ENCODE measurements around the gene SCG3.
A peak's percentile ranks its signal among the peaks of the same experiment; 100 is the strongest.

Gene SCG3

DNA sequence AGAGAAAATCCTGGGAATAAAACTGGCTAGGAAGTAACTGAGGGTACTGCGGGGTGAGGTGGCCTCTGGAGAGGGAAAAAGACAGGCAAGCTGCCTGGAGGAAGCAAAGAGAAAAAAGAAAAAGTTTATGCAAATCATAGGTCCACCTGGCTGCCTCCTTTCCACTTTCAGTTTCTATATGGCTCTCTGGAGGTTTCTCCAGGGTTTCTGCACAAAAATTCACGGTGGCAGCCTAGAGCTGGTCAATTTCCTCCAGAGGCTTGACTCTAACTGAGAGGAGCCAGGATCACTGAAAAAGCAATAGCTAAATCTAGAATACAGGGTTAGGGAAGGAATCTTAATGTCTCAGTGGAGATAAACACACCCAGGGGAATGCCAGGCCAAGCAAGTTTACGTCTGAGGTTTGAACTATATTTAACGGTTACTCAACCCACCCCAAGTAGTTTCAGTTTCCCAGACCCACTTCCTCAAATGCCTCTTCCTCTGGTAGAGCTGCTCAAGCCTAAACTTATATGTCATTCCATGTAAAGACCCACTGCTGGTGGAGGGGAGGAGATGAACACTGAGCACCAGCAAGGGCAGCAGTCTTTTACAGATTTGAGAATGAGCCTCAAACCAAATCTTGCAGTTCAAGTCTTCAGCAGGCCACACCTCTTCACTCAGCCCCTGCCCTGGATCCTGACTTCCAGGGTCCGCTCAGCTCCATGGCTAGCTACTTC lies 50.4 kb downstream of the SCG3 start:
- no peak for DNase-seq

DNA sequence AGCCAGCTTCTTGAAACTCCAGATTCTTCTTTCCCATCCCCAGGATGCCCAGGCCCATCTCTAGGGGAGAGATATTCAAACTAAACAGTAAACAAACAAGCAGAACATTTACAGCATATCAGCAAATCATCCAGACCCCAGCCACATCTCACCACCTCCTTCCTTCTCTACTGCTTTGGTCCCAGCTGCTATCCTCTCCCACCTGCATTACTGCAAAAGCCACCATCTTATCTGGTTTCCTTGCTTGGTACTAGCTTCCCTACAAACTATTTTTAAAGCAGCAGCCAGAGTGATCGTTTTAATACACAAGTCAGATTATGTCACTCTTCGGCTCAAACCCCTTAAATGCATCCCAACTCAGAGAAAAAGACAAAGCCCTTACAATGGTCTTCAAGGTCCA lies 51.3 kb downstream of the SCG3 start:
- no peak for DNase-seq

DNA sequence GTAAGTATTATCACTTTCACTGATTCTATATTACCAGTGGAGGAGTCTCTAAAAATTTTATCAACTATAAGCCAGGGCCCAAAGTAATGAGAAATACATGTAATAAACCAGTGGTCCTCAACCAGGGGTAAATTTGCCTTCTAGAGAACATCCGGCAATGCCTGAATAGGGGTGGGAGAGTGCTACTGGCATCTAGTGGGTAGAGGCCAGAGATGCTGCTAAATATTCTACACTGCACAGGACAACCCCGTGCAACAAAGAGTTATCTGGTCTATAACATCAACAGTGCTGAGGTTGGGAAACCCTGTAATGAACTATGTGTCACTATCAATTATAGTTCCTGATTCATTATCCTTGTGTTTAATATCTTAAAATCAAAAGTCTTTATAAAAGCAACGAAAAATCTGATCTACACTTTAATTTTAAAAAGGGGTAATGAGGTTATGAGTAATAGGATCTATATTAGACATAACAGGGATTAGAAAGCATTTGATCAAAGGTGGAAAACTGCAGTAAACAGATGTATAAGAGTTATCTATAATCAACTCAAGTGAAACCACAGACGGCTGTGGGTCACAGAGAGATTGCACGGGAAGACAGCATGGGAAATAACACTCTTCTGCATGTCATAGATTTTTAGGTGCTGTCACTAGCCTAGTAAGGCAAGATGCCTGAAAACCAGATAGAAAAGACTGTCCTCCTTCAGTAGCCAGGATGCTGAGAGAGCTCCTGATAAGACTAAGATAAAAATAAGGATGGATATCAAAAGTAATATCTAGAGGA lies 54.1 kb downstream of the SCG3 start:
- no peak for DNase-seq

DNA sequence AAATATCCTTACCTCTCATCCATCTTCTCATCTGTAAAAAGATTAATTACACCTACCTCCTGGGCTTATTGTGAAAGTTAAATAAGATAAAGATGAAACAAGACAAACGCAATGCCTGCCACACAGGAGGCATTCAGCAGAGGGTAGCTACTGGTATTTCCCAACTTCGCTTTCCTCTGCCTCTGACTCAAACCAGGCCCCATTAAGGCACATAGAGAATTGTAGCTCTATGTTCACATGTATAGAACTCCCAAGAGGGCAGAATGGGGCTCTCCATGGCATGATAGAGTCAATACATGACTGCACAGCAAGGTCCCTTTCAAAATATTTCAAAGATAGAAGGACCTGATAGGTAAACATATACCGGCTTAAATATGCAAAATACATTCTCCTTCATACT lies 54.8 kb downstream of the SCG3 start:
- no peak for DNase-seq

DNA sequence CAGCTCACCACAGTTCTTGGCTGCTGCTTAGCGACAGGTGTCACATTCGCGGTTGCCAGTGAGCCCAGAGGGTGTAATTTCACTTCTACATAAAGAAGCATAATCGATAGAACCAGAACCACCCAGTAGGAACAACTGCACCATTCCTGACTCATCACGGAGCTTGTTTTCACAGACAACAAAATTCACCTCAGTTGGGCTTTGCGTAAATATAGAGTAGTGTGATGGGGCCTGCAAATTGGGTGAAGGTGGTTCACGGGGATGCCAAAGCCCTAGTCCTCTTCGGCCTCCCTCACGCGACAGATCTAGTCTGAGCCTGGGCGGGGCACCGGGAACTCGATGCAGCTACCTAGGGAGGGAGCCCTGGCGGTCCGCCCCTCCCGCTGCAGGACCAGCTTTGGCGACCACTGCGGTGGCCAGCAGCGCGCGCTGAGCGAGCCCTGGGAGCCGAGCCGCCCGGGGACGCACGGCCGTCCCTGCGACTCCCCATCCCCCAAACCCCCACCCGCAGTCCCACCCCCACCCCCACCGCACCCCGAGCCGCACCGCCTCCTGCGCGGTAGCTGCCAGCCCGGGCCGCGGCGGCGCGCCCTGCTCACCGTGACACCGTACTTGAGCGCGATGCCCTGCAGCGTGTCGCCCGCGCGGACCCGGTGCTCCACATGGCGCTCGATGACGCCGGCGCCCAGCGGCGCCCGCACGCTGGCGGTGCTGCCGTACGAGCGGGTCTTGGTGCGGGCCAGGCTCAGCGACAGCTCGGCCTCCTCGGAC lies 55.6 kb downstream of the SCG3 start:
- DNase-seq = peak; percentile 22

DNA sequence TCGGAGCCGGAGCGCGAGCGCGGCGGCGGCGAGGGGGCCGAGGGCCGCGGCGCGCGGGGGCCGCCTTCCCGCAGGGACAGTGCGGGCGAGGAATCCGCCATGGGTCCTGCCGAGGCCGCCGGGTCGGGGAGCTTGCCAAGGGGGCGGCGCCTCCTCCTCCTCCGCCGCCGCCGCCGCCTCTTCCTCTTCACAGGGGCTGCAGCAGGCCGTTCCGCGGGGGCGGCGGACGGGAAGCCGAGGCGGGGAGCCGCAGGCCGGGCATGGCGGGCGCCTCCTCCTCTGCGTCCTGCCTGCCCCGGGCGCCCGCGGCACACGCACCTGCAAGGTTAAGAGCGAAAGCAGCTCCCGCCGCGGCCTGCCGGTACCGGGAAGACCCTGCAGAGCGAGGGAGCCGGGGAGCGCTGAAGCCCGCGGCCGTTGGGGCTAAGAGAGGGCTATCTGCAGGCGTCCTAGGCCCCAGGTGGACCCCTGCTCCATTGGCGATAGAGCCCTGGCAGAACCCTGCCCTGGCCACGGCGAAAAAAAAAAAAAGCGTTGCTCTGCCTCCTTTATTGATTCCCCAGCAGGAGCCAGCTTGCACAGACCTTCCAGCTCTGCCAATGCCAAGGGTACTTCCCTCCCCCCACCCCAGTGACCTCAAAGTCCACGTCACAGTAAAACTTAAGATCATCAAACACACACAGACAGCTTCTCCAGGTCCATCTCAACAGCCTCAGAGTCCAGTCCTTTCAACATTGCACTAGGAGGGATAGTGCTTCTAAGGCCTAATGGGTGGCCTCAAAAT lies 56.4 kb downstream of the SCG3 start, which contains the start of gene LYSMD2:
Gene LYSMD2, minus strand, starts transcription at position 134 of the 784 bp plus-strand sequence. Its CDS starts 33 bp downstream, at position 101.
- DNase-seq = peak; percentile 26

DNA sequence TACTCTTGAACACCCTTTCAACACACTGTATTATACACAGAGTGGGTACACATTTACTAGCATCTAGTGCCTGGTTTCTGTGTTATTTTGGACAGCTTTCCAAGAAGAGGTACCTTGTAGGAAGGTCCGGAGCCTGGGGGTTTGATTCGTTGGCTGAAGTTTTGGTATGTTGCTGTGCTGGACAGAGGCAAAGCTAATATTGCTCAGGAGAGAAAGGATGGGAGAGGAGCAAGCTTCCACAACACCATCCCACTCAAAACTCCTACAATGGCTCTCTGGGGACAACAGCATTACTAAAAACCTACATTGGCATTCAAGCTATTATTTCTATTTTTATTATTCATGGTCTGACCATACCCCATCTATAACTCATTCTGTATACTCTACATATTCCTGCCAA lies 57.2 kb downstream of the SCG3 start:
- no peak for DNase-seq

DNA sequence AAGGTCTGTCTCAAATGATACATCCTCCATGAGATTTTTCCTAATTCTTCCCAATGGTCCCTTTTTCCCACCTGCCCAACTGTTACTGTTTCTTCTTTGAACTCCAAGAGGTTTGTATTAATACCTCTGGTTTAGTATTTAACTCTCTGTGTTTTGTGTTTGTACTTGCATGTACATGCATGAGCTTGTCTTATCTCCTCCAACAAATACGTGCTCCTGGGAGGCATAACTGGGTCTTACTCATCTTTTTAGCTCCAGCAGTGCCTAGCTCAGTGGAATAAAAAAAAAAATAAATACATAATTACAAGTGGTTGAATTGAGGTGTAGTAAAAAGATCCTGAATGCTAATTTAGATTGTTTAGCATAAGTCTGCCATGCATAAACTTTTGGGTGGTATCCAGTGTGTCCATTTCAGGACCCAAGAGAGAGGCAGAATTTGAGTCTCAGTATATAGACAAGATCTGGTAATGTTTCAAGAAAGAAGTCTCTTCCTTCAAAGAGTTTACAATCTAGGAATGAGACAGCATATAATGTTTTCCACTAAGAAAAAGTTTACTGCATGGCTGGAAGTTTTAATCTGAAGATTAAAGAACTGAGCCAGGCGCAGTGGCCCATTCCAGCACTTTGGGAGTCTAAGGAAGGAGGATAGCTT lies 57.9 kb downstream of the SCG3 start:
- DNase-seq = no peak

DNA sequence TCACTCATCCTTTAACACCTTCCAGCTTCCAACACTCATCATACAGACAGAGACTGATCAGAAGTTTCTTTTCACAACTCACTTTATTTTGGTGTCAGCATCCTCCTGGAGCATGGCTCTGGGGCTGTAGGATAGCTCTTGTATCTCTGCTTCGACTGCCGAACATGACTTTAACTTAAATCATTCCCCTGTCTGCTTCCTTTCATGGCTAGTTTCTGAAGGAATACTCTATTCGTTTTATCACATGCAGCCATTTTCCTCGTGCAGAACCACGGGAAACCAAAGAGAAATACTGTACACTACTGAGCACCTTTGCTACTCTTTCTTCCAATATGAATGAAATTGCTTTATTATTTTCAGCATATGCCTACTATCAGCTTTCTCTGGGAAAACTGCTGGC lies 68.0 kb downstream of the SCG3 start:
- DNase-seq = no peak

DNA sequence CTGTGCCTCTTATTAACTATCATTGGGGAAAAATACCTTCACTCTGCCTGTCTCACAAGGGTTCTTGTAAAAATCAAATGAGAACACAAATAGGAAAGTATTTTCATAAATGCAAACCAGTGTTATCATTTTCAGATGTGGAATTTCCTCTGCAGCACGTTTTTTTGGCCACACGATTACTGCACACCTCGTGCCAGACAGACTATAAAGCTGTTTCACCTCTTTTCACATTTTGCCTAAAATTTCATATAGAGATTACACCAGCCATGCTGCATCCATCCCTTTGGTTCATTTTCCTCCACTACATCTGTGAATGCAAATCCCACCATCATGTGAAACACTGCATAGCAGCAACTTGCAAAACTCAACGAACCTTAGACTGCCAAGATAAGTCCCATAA lies 68.9 kb downstream of the SCG3 start:
- DNase-seq = no peak

DNA sequence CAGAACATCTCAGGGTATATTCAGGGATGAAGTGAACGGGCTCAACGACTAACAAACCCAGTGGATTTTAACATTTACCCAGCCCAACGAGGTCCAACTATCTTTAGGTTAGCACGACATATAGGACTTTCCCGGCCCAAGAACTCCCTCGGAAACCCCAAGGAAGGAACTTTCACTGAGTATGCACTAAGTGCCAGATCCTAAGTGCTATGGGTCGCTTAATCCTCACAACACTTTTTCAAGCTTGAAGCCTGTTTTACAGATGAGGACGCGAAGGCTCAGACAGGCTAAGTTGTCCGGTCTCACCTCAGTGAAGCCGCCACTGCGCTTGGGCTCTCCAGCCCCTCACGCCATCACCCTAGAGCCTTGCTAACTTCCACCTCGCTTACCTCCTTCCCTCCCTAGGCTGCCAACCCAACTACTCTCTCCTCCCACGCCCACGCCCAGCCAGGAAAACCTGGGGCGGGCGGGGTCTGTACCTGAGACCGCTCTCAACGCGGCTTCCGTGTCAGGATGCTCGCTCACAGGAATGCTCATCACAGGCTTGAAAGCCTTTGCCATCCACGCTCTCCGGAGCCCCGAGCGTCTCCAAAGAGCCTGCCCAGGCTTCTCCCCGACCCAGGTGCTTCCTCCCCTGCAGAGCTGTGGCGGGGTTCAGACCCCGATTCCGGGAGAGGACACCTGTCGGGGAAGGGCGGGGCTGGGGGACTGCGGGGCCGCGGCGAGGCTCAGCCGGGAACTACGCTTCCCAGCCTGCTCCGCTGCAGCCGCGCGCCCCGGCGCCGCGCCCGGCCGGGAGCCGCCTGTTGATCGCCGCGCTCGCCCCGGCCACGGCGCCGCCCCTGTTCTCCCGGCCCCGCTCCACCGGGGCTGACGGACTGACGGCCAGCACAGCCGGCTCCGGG lies 69.7 kb downstream of the SCG3 start, which contains the start of gene TMOD2:
Gene TMOD2, plus strand, starts transcription at position 806 of the 905 bp plus-strand sequence. CDS start 14,845 bp downstream, outside the sequence.
- peak; percentile 49 for DNase-seq

DNA sequence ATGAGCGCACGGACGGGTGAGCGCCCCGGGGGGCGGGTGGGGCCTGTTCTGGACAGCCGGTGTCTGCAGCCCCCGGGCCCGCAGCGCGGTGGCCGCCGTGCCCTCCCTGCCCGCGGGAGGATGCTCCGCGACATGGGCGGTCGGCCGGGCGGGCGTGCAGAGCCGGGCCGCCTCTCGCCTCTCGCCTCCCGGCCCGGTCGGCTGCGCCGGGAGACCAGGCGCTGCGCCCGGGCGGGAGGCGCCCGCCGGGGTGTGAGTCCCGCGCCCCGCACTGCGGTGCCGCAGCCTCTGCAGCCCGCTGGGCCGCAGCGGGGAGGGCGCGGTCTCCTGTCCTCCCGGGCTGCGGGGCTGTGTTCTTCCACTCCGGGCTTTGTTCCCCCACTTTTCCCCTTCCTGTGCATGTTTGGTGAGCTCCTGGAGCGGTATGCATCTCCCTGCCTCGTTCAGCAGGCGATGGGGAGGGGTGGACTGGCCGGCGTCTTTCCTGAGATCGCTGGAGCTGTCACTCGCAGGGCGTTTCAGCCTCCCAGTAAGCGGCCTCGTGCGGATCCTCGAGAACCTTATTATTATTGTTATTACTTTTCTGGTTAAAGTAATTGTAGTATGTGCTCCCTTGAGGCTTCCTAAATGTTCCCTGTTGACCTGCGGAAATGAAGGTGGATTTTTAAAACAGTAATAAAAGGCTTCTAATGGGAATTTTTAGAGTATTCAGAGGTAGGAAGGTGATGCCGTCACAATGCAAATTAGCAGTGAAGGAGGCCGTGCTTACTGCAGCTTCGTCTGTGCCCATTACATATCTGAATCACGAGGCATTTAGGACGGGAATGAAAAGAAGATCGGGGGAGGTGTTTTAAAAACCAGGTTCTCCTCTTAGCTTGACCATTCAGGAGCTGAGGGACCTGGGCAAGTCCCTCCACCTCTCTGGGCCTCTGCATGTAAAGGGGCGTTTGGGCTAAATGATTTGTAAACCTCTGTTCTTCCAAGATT lies 70.7 kb downstream of the SCG3 start:
- peak; percentile 35 for DNase-seq

DNA sequence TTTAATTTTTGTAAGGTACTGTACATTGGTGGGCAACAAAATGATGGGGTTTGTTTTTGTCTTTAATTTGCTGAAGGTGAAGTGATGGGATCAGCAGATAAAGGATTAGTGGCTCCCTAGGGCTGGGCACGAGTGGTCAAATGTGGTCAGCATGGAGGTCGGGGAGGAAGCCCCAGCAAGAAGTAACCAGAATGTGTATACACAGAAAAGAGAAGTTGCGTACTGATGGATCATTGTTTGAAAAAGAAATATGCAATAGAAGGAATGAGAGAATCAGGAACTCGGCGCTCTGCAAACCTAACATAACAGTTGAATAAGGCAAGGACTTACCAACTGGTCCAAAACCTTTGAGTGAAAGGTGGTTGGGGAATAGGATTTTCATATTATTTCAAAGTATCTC lies 71.6 kb downstream of the SCG3 start:
- no peak for DNase-seq

DNA sequence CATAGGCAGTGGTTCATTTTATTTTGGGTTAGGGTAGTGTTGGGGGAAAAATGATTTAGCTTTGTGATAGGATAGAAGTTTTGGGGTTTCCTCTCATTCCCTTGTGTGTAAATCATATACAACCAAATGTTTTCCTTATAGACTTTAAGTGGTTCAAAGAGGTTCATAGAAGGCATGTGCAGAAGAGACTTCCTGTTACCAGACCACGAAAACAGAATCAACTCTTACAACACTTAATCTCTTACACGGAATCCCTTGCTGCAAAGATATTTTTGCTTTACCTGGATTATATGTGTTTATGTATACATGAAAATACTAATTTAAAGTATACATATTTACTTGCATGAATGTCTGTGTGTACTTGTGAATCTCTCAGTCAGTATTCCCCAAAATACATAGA lies 73.0 kb downstream of the SCG3 start:
- no peak for DNase-seq

DNA sequence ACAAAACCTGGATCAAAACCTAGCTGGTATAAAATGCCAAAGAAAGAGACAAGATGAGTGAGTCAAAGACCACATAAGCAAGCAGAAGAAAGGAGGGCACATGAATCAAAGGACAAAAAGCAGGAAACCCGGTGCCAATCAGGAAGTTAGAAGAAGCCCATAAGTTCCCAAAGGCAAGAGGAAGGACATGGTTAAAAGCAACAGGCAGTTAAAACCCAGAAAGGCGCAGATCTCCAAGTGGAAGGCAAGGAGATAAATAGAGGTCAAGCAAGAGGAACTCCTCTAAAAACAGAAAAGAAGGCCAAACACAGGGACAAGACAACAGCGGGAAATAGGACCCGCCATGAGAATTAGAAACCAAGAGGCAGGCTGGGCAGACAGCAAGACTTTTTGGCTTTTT lies 74.5 kb downstream of the SCG3 start:
- no peak for DNase-seq

DNA sequence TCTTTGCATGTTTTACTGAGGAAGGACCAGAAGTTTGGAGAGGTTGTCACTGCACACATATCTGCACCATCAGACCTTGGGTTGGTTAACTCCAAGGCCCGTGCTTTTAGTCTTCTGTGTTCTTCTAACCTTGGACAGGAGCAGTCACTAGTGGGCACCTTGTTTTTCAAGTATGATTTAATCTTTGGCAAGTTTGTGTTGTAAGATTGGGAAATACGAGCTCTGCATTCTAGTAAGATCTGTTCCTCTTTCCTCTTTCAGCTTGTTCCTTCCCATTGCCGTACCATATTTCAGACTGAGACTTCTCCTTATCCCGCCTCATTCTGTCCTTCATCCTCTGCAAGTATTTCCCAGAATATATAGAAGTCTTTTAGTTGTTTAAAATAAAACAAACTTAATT lies 75.2 kb downstream of the SCG3 start:
- no peak for DNase-seq

DNA sequence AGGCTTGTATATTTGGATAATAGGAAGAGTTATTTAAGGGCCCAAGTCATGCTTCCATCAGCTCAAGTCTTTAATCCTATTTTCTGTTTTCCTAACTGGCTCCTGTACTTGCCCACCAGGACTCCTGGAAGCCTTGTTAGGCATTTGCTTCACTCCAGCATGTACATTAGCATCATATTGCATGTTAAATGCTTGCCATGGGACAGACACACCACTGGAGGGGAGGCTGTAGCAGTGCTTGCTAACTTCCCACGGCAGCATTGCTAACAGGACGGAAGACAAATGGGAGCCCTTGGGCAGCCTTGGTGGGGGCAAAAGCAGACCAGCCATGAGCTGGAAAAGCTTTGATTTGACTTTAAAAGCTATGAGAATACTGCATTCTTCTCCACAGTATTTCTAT lies 76.1 kb downstream of the SCG3 start:
- DNase-seq = no peak

DNA sequence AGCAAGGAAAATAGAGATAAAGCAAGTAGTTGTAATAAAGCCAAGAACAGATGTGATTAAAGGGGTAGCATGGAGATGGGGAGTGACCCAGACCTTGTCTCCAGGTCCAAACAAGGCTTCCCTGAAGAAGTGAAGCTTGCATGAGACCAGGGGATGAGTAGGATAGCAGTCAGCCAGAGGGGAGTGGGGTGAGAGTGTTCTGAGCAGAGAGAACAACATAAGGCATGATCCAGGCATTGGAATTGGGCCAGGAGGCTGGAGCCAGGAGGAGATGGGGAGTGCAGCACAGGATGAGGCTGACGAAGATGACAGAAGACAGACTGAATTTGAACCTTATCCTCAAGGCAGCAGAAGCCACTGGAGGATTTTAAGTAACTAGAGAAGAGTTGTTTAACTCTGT lies 77.3 kb downstream of the SCG3 start:
- peak; percentile 19 for DNase-seq

DNA sequence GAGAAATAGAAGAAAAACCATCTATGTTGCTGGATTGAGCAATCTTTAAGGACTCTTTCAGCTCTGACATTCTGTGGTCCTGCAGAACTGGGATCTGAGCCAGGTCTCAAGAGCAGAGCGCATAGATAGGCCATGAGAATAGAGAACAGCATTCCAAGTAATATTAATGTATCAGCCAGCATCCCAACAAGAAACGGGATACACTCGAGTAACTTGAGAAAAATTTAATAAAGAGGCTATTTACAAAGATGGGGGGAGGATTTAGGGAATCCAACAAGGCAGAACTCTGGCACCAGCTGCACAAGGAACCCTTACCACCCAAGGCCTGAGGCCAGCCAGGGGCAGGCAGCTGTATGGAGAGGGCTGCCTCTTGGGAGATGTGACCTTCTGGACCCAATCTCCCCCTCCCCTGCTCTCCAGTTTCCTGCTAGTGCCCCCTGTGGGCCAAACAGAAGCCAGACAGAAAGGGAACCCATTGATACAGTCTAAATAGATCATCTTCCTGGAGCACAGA lies 78.3 kb downstream of the SCG3 start:
- peak; percentile 80 for DNase-seq

DNA sequence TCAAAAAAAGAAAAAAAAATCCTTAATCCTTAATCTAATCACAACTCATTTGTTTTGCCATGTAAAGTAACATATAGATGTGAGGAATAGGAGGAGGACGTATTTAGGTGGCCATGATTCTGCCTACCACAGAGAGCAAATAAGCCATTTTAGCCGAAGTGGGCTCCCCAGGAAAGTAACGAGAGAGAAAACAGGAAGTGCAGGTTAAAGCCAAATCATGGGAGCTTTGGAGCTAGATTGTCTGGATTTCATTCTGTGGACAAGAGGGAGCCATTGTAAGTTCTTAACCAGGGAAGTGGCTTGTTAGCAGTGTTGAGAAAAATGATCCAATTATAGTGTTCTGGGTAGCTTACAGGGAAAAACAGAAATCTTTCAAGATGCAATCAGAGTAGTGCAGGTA lies 79.5 kb downstream of the SCG3 start:
- no peak for DNase-seq

Data from DMS79 treated with DMSO at 0.1 percent for 48 hours (cell line).